Gastroesophageal sphincter (tissue), 4 donors: ENCODE measurements around the gene CCDC171. TPM values are rescaled to one million over a fixed set of nuclear protein-coding genes. Genes with fewer than 3 reads are reported as not detected.
A peak's percentile ranks its signal among the peaks of the same experiment; 100 is the strongest.

Source experiments
- ATAC-seq: fragments of 150-250 bp; one replicate; pipeline ENCODE4 v1.9.1; 2016; ENCODE audit warnings: mild to moderate bottlenecking, moderate library complexity
- H3K27ac ChIP-seq, 4 donors: fragments of 200-600 bp; sonication (generic) in 3 of 4; 1 replicate in 3 of 4; 2 replicates in 1 of 4; pipeline ENCODE4 v1.5.1; 2016 to 2019
- H3K27me3 ChIP-seq: fragments of 200-600 bp; sonication (generic); one replicate; pipeline ENCODE4 v1.5.1; 2019
- H3K36me3 ChIP-seq, 2 donors: fragments of 200-600 bp; sonication (generic); one replicate each; pipeline ENCODE4 v1.5.1; 2019; ENCODE audit warnings: control low read depth in 1 of 2
- H3K4me1 ChIP-seq, 3 donors: fragments of 200-600 bp; sonication (generic); 1 replicate in 2 of 3; 2 replicates in 1 of 3; pipeline ENCODE4 v1.5.1; 2016 to 2019; ENCODE audit warnings: control low read depth in 2 of 3
- H3K4me3 ChIP-seq, 2 donors: fragments of 200-600 bp; sonication (generic); one replicate each; pipeline ENCODE4 v1.5.1; 2019; ENCODE audit warnings: mild to moderate bottlenecking in 1 of 2, moderate library complexity in 1 of 2
- H3K9me3 ChIP-seq, 3 donors: fragments of 200-600 bp; sonication (generic); one replicate each; pipeline ENCODE4 v1.5.1; 2017 to 2019; ENCODE audit warnings: control low read depth in 2 of 3
- EP300 ChIP-seq: sonication (generic); formaldehyde crosslinking; IDR thresholded peaks from one replicate; pipeline ENCODE4 v1.6.1; 2017; ENCODE audit warnings: antibody characterized with exemption, mild to moderate bottlenecking
- POLR2A ChIP-seq, 2 donors: fragments of 450-650 bp; IDR thresholded peaks; one replicate each; pipeline ENCODE4 v1.6.1; 2017; ENCODE audit warnings: antibody characterized with exemption in 2 of 2, mild to moderate bottlenecking in 2 of 2, moderate library complexity in 1 of 2
- POLR2AphosphoS5 ChIP-seq: sonication (generic); formaldehyde crosslinking; IDR thresholded peaks from one replicate; pipeline ENCODE4 v1.6.1; 2017; ENCODE audit warnings: antibody characterized with exemption
- WGBS, 2 donors: methylation state at CpG; one replicate each; pipeline ENCODE4 v1.1.5; 2018; ENCODE audit warnings: low coverage in 1 of 2; 5-methylcytosine and 5-hydroxymethylcytosine counted together
- total RNA-seq, 4 donors: library from RNA; depleted of rRNA; stranded (reverse); fragments of >200 nt; gene quantifications; one replicate each; pipeline ENCODE4 v1.1.0, GENCODE V29; 2016
- TF ChIP-seq, protein P1 (sequence below), 4 experiments: fragments of 200-600 bp in 2 of 4; fragments of 450-650 bp in 2 of 4; sonication (generic) in 1 of 4; IDR thresholded peaks; one replicate each; pipeline ENCODE4 v1.5.1; 2017 to 2019; ENCODE audit warnings: antibody characterized with exemption in 4 of 4, mild to moderate bottlenecking in 2 of 4, moderate library complexity in 2 of 4

Gene CCDC171
- total RNA-seq, 4 donors from 2014 or later: 0.94 to 4.5 (median 2.8) TPM

- peak overlapping the region; percentile 44 to 83 for H3K4me3 ChIP-seq
- no peak for ATAC-seq
- 1 to 7% methylated on average over 3 to 10 of the region's 13 CpGs for WGBS, 2 donors
- H3K27me3 ChIP-seq: no peaks in the 10 kb centered on the region
- TF ChIP-seq POLR2A (IDR thresholded peaks at IDR 0.05) (no peak), EP300 (no peak), POLR2AphosphoS5 (no peak)
- TF ChIP-seq, protein P1, sequence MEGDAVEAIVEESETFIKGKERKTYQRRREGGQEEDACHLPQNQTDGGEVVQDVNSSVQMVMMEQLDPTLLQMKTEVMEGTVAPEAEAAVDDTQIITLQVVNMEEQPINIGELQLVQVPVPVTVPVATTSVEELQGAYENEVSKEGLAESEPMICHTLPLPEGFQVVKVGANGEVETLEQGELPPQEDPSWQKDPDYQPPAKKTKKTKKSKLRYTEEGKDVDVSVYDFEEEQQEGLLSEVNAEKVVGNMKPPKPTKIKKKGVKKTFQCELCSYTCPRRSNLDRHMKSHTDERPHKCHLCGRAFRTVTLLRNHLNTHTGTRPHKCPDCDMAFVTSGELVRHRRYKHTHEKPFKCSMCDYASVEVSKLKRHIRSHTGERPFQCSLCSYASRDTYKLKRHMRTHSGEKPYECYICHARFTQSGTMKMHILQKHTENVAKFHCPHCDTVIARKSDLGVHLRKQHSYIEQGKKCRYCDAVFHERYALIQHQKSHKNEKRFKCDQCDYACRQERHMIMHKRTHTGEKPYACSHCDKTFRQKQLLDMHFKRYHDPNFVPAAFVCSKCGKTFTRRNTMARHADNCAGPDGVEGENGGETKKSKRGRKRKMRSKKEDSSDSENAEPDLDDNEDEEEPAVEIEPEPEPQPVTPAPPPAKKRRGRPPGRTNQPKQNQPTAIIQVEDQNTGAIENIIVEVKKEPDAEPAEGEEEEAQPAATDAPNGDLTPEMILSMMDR (IDR thresholded peaks at IDR 0.05): no peak
- H3K36me3 ChIP-seq: no peaks in the 10 kb centered on the region
- H3K27ac ChIP-seq: peak overlapping the region; percentile 69 to 93 (median 90)
- no peaks in the 10 kb centered on the region for H3K9me3 ChIP-seq
- H3K4me1 ChIP-seq: peaks cover 0 to 14% (median 4%) of the 10 kb centered on the region in 3 donors
Measured at GRCh38 chr9:15553528-15553898, 670 bp downstream of the CCDC171 start.

DNA sequence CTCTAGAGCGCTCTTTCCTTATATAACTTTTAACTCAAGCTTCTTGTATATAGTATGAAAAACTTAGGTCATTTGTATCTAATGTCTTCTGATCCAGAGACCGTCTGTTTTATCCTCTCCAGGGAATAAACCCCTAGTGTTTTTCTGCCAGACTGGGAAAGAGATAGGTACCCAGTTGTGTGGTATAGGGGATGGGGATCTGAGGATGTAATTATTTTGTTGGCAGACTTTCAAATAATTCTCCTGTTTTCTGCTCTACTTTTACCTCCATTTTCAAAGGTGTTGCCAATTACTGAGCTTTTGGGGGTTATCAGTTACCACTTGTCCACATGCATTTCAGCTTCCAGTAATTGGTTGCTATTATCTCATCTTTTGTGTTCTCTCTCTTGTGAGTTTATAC is 17.9 kb downstream of the CCDC171 start:
- 88 to 100% methylated on average over 1 to 2 of the region's 2 CpGs for WGBS, 2 donors
- Histone ChIP-seq H3K27me3 (no peaks in the 10 kb centered on the region), H3K4me1 (no peaks in the 10 kb centered on the region), H3K27ac (no peak overlapping the region), H3K9me3 (no peaks in the 10 kb centered on the region), H3K36me3 (no peaks in the 10 kb centered on the region), H3K4me3 (no peak overlapping the region)
- TF ChIP-seq, protein P1 (IDR thresholded peaks at IDR 0.05): no peak
- TF ChIP-seq EP300: no peak
- TF ChIP-seq POLR2AphosphoS5: no peak
- no peak for TF ChIP-seq POLR2A (IDR thresholded peaks at IDR 0.05)
- no peak for ATAC-seq

- Histone ChIP-seq H3K4me3 (no peak overlapping the region), H3K27me3 (no peaks in the 10 kb centered on the region), H3K9me3 (no peaks in the 10 kb centered on the region), H3K36me3 (no peaks in the 10 kb centered on the region), H3K4me1 (no peaks in the 10 kb centered on the region), H3K27ac (no peak overlapping the region)
- TF ChIP-seq POLR2AphosphoS5 (no peak), POLR2A (IDR thresholded peaks at IDR 0.05) (no peak), EP300 (no peak)
- TF ChIP-seq, protein P1 (IDR thresholded peaks at IDR 0.05): no peak
- 81% methylated on average over 1 of the region's 1 CpG; no CpG with 5 or more reads in 1 of the 2 donors for WGBS, 2 donors
- ATAC-seq: no peak
Measured at GRCh38 chr9:15572200-15572770, 19.4 kb downstream of the CCDC171 start.

DNA sequence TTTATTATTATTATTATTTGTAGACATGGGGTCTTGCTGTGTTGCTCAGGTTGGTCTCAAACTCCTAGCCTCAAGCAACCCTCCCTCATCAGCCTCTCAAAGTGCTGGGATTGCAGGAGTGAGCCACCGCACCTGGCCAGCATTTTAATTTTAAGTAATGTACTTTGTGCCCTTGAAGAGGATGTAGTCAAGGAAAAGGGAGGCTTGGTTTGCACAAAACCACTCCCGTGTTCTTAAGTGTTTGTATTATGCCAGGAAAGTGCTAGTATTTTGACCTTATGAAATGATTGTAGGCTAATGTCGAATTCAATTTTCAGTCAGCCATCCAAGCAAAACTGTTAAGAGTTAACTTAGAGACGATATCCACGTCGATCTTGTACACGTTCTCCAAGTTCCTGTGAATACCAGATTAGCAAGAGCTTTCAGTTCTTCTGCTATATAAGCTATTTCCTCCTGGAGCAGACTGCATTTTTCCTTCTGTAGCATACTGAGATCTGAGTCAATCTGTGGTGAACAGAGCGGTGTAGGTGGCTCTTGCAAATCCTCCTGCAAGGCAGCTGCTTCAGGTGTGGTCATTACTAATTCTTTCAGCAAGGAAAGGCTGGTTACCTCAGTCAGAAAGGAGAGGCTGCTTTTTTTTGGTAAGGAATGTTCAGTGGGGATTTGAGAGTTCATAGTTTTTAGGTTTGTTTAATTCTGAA is 23.7 kb downstream of the CCDC171 start:
- H3K27me3 ChIP-seq: no peaks in the 10 kb centered on the region
- 52 to 68% methylated on average over 6 to 8 of the region's 8 CpGs for WGBS, 2 donors
- H3K36me3 ChIP-seq: no peaks in the 10 kb centered on the region
- TF ChIP-seq EP300 (no peak), POLR2AphosphoS5 (no peak), POLR2A (IDR thresholded peaks at IDR 0.05) (no peak)
- TF ChIP-seq, protein P1 (IDR thresholded peaks at IDR 0.05): no peak
- no peak overlapping the region for H3K4me3 ChIP-seq
- ATAC-seq: no peak
- H3K27ac ChIP-seq: no peak overlapping the region
- H3K4me1 ChIP-seq: no peaks in the 10 kb centered on the region
- H3K9me3 ChIP-seq: no peaks in the 10 kb centered on the region

DNA sequence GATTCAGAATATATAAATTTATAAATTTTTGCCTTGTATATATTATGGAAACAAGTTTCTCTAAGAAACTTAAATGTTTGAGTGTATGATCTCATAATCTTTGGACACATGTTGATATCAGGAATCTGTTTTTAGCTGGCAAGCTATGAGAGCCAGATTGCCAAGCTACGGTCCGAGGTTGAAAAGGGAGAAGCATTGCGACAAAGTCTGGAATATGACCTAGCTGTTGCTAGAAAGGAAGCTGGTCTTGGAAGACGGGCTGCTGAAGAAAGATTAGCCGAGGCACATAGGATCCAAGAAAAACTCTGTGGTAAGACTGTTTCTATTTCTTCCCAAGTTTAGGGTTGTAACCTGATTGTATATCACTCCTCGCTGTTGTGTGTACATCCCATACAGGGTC is 25.9 kb downstream of the CCDC171 start:
- ATAC-seq: no peak
- H3K9me3 ChIP-seq: no peaks in the 10 kb centered on the region
- no peaks in the 10 kb centered on the region for H3K27me3 ChIP-seq
- 61 to 76% methylated on average over 6 of the region's 6 CpGs for WGBS, 2 donors
- H3K36me3 ChIP-seq: no peaks in the 10 kb centered on the region
- H3K27ac ChIP-seq: no peak overlapping the region
- H3K4me1 ChIP-seq: no peaks in the 10 kb centered on the region
- TF ChIP-seq, protein P1 (IDR thresholded peaks at IDR 0.05): no peak
- TF ChIP-seq EP300: no peak
- no peak overlapping the region for H3K4me3 ChIP-seq
